Epithelial cell of proximal tubule (primary cell): ENCODE measurements around the gene MED9. TPM values are rescaled to one million over a fixed set of nuclear protein-coding genes. Genes with fewer than 3 reads are reported as not detected.

ENCODE experiments used
- DNase-seq: peaks from one replicate; pipeline ENCODE4 v3.0.0-alpha.2; 2011; ENCODE audit warnings: low read depth
- H3K4me3 ChIP-seq: 2 replicates; pipeline ENCODE4 v1.5.1; 2011; ENCODE audit warnings: low read depth, mild to moderate bottlenecking, low read length
- CTCF ChIP-seq: conservative IDR thresholded peaks from 2 replicates; pipeline ENCODE4 v1.5.1; 2012; ENCODE audit warnings: low read depth, mild to moderate bottlenecking, low read length
- total RNA-seq: library from RNA; depleted of rRNA; stranded (reverse); fragments of >200 nt; gene quantifications from 2 replicates; pipeline ENCODE4 v1.2.3, GENCODE V29; 2015

Gene MED9
- total RNA-seq, 1 donor from 2014 or later = 11.8 TPM

- no peak for TF ChIP-seq CTCF
- no peak overlapping the region for H3K4me3 ChIP-seq
- DNase-seq = no peak
Measured at GRCh38 chr17:17487998-17488397, 11.2 kb downstream of the MED9 start.

GRCh38 chr17:17491031-17491471 is 14.3 kb downstream of the MED9 start:
- H3K4me3 ChIP-seq = no peak overlapping the region
- no peak for DNase-seq
- no peak for TF ChIP-seq CTCF

GRCh38 chr17:17491546-17491988 is 14.8 kb downstream of the MED9 start:
- no peak overlapping the region for H3K4me3 ChIP-seq
- DNase-seq = no peak
- no peak for TF ChIP-seq CTCF

- TF ChIP-seq CTCF = no peak
- no peak overlapping the region for H3K4me3 ChIP-seq
- no peak for DNase-seq
Measured at GRCh38 chr17:17492085-17492484, 15.3 kb downstream of the MED9 start.

GRCh38 chr17:17492571-17492970 is 15.8 kb downstream of the MED9 start:
- DNase-seq = no peak
- H3K4me3 ChIP-seq = no peak overlapping the region
- no peak for TF ChIP-seq CTCF

GRCh38 chr17:17493249-17493985 is 16.6 kb downstream of the MED9 start:
- no peak for DNase-seq

More at GRCh38 chr17:17493249-17493985, 16.6 kb downstream of the MED9 start:
- no peak for TF ChIP-seq CTCF
- H3K4me3 ChIP-seq = peak overlapping the region; percentile 70
